AG04449 (cell line): ENCODE results near the gene ARHGAP26.

Experiments used
- CTCF ChIA-PET: fragments of 350-600 bp; formaldehyde crosslinking; extraction: SDS; loops from one replicate; lab custom pipeline; 2021; ENCODE audit warnings: antibody characterized with exemption; lab: Yijun Ruan, JAX
- POLR2A ChIA-PET: fragments of 400-600, 350-600 bp; formaldehyde crosslinking; extraction: SDS; loops from one replicate; lab custom pipeline; 2020; ENCODE audit warnings: antibody characterized with exemption, inconsistent platforms; lab: Yijun Ruan, JAX
- DNase-seq: peaks from one replicate; pipeline ENCODE4 v3.0.0-alpha.2; 2010; ENCODE audit warnings: low read depth, low spot score
- H3K4me3 ChIP-seq: 2 replicates; pipeline ENCODE4 v1.5.1; 2011; ENCODE audit warnings: low read depth, mild to moderate bottlenecking, control low read depth, low read length
- TF ChIP-seq, protein P1 (sequence below): IDR thresholded peaks from one replicate; pipeline ENCODE4 v1.5.1; 2011; ENCODE audit warnings: mild to moderate bottlenecking, moderate library complexity, low read length, control low read depth, inconsistent platforms; ENCODE audit not compliant: insufficient read depth; ENCODE audit errors: missing control alignments

The ARHGAP26 gene

DNA sequence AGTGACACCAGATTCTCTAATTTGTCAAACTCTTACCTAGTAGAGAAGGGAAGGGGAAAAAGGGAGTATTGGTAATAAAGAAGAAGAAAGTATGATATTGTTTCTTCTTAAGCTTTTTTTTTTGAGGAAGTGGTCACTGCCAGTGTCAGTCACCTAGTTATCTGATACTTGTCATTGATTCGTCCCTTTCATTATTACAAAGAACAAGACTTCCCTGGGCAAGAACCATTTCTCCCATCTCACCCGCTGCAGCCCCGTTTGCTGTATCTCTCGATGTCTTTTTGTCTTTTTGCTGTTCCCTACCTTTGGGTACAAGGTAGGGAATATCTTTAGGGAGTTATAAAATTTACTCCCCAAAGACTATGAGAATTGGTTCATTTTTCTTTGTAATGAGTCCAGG is 249.0 kb downstream of the ARHGAP26 start:
- TF ChIP-seq, protein P1, sequence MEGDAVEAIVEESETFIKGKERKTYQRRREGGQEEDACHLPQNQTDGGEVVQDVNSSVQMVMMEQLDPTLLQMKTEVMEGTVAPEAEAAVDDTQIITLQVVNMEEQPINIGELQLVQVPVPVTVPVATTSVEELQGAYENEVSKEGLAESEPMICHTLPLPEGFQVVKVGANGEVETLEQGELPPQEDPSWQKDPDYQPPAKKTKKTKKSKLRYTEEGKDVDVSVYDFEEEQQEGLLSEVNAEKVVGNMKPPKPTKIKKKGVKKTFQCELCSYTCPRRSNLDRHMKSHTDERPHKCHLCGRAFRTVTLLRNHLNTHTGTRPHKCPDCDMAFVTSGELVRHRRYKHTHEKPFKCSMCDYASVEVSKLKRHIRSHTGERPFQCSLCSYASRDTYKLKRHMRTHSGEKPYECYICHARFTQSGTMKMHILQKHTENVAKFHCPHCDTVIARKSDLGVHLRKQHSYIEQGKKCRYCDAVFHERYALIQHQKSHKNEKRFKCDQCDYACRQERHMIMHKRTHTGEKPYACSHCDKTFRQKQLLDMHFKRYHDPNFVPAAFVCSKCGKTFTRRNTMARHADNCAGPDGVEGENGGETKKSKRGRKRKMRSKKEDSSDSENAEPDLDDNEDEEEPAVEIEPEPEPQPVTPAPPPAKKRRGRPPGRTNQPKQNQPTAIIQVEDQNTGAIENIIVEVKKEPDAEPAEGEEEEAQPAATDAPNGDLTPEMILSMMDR: no peak
- CTCF ChIA-PET: interaction anchor here (1.0 to 1.1 kb wide), 4 partner anchors 13 to 306 kb away, joined by 3 to 4 read pairs (median 3); no protein-coding TSS in a partner anchor
- H3K4me3 ChIP-seq: no peak overlapping the region
- POLR2A ChIA-PET: no interaction called here
- DNase-seq: no peak

- ChIA-PET CTCF (interaction anchor here (1.0 kb wide), 2 partner anchors 13 to 307 kb away, joined by 3 read pairs; no protein-coding TSS in a partner anchor), POLR2A (no interaction called here)
- TF ChIP-seq, protein P1: no peak
- no peak overlapping the region for H3K4me3 ChIP-seq
- no peak for DNase-seq
Measured at GRCh38 chr5:143019614-143020515, 249.7 kb downstream of the ARHGAP26 start.

DNA sequence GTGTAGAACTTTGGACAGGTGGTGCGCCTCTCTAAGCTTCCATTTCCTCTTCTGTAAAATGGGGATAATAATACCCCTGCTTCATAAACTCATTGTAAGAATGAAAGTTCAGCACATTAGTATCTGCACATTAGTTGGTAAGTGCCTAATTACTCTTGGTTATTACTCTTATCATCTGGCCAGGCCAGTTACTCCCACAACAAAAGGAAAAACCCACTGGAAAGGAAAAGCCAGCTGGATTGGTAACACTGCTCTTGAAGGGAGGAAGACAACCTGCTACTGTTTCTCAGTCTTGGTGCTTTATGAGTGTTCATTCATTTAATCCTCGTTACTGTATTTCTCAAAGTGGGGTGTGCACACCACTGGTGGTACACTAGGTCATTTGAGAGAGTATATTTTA is 251.4 kb downstream of the ARHGAP26 start:
- H3K4me3 ChIP-seq: no peak overlapping the region
- no peak for DNase-seq
- TF ChIP-seq, protein P1: no peak
- POLR2A ChIA-PET: no interaction called here
- CTCF ChIA-PET: no interaction called here

- no peak overlapping the region for H3K4me3 ChIP-seq
- no peak for DNase-seq
- CTCF ChIA-PET: interaction anchor here (1.4 kb wide), 1 partner anchor 380 kb away, joined by 3 read pairs; the partner anchor contains the start of gene NR3C1
- POLR2A ChIA-PET: interaction anchor here (0.6 kb wide), 1 partner anchor 12 kb away, joined by 3 read pairs; no protein-coding TSS in a partner anchor
- TF ChIP-seq, protein P1: no peak
Measured at GRCh38 chr5:143023411-143024096, 253.4 kb downstream of the ARHGAP26 start.

- no peak for DNase-seq
- no peak overlapping the region for H3K4me3 ChIP-seq
- CTCF ChIA-PET: interaction anchor here (0.7 to 1.4 kb wide), 3 partner anchors 11 to 379 kb away, joined by 3 read pairs; partner anchors contain the start of gene NR3C1
- POLR2A ChIA-PET: interaction anchor here (0.6 kb wide), 1 partner anchor 11 kb away, joined by 3 read pairs; no protein-coding TSS in a partner anchor
- TF ChIP-seq, protein P1: no peak
Measured at GRCh38 chr5:143024228-143024920, 254.2 kb downstream of the ARHGAP26 start.
